H9 (cell line): Measurements from ENCODE around the gene RAB30. TPM values are rescaled to one million over a fixed set of nuclear protein-coding genes. Genes with fewer than 3 reads are reported as not detected.
A peak's percentile ranks its signal among the peaks of the same experiment; 100 is the strongest.

ENCODE experiments used
- DNase-seq: peaks from one replicate; pipeline ENCODE4 v3.0.0-alpha.2; 2017
- H2AFZ ChIP-seq: one replicate; pipeline ENCODE4 v1.6.1; 2013; ENCODE audit warnings: mild to moderate bottlenecking, low read length, control low read depth, moderate library complexity
- H2AK5ac ChIP-seq: 2 replicates; pipeline ENCODE4 v1.6.1; 2013; ENCODE audit warnings: low read length, control low read depth, mixed read lengths; ENCODE audit not compliant: insufficient read length
- H2BK120ac ChIP-seq: one replicate; pipeline ENCODE4 v1.6.1; 2013; ENCODE audit warnings: low read depth, mild to moderate bottlenecking, low read length, control low read depth, inconsistent platforms; ENCODE audit not compliant: poor library complexity, severe bottlenecking
- H2BK12ac ChIP-seq: 2 replicates; pipeline ENCODE4 v1.6.1; 2013; ENCODE audit warnings: low read length, control low read depth, mixed read lengths, low read depth; ENCODE audit not compliant: insufficient read length
- H2BK15ac ChIP-seq: 2 replicates; pipeline ENCODE4 v1.6.1; 2013; ENCODE audit warnings: low read depth, low read length, control low read depth
- H2BK20ac ChIP-seq: one replicate; pipeline ENCODE4 v1.6.1; 2013; ENCODE audit warnings: low read depth, mild to moderate bottlenecking, low read length, control low read depth, inconsistent platforms; ENCODE audit not compliant: poor library complexity, severe bottlenecking
- H2BK5ac ChIP-seq: 2 replicates; pipeline ENCODE4 v1.6.1; 2013; ENCODE audit warnings: low read length, control low read depth, mixed read lengths; ENCODE audit not compliant: insufficient read length
- H3K14ac ChIP-seq: 2 replicates; pipeline ENCODE4 v1.6.1; 2013; ENCODE audit warnings: low read length, control low read depth; ENCODE audit not compliant: insufficient read depth
- H3K18ac ChIP-seq: 2 replicates; pipeline ENCODE4 v1.6.1; 2013; ENCODE audit warnings: low read depth, mild to moderate bottlenecking, mixed read lengths, low read length, control low read depth; ENCODE audit not compliant: insufficient read length
- H3K23ac ChIP-seq: 2 replicates; pipeline ENCODE4 v1.6.1; 2013; ENCODE audit warnings: low read length, control low read depth, mixed read lengths, low read depth; ENCODE audit not compliant: insufficient read length
- H3K23me2 ChIP-seq: 2 replicates; pipeline ENCODE4 v1.6.1; 2013; ENCODE audit warnings: low read depth, mild to moderate bottlenecking, mixed read lengths, low read length, control low read depth; ENCODE audit not compliant: insufficient read length, poor library complexity, severe bottlenecking
- H3K27ac ChIP-seq: 2 replicates; pipeline ENCODE4 v1.5.1; 2013; ENCODE audit warnings: low read length, control low read depth, mixed read lengths, low read depth; ENCODE audit not compliant: insufficient read length
- H3K27me3 ChIP-seq: 2 replicates; pipeline ENCODE4 v1.6.1; 2013; ENCODE audit warnings: low read length, control low read depth, inconsistent platforms; ENCODE audit not compliant: insufficient read depth
- H3K4ac ChIP-seq: 2 replicates; pipeline ENCODE4 v1.6.1; 2013; ENCODE audit warnings: low read depth, mild to moderate bottlenecking, control low read depth, inconsistent platforms, low read length, moderate library complexity
- H3K4me1 ChIP-seq: 2 replicates; pipeline ENCODE4 v1.6.1; 2013; ENCODE audit warnings: low read length, control low read depth, inconsistent platforms; ENCODE audit not compliant: insufficient read depth
- H3K4me2 ChIP-seq: 2 replicates; pipeline ENCODE4 v1.6.1; 2013; ENCODE audit warnings: low read length, control low read depth, mixed read lengths; ENCODE audit not compliant: insufficient read length, insufficient read depth
- H3K56ac ChIP-seq: 2 replicates; pipeline ENCODE4 v1.6.1; 2013; ENCODE audit warnings: low read depth, mild to moderate bottlenecking, mixed read lengths, low read length, control low read depth; ENCODE audit not compliant: insufficient read length
- H3K79me1 ChIP-seq: 2 replicates; pipeline ENCODE4 v1.6.1; 2013; ENCODE audit warnings: low read depth, mild to moderate bottlenecking, moderate library complexity, low read length, control low read depth, inconsistent platforms; ENCODE audit not compliant: insufficient read depth, poor library complexity, severe bottlenecking
- H3K79me2 ChIP-seq: 2 replicates; pipeline ENCODE4 v1.6.1; 2013; ENCODE audit warnings: low read length, control low read depth, inconsistent platforms; ENCODE audit not compliant: insufficient read depth
- H3K9ac ChIP-seq: 2 replicates; pipeline ENCODE4 v1.6.1; 2013; ENCODE audit warnings: low read length, control low read depth, mixed read lengths; ENCODE audit not compliant: insufficient read length; ENCODE audit errors: extremely low read depth
- H3K9me3 ChIP-seq: one replicate; pipeline ENCODE4 v1.6.1; 2013; ENCODE audit warnings: low read depth, low read length, inconsistent platforms; ENCODE audit not compliant: control insufficient read depth
- H3T11ph ChIP-seq: one replicate; pipeline ENCODE4 v1.6.1; 2013; ENCODE audit warnings: mild to moderate bottlenecking, low read length, control low read depth, inconsistent platforms
- H4K20me1 ChIP-seq: one replicate; pipeline ENCODE4 v1.6.1; 2013; ENCODE audit not compliant: control insufficient read depth, insufficient read length, insufficient read depth
- H4K5ac ChIP-seq: 2 replicates; pipeline ENCODE4 v1.6.1; 2013; ENCODE audit warnings: low read depth, mild to moderate bottlenecking, mixed read lengths, low read length, control low read depth; ENCODE audit not compliant: insufficient read length
- H4K8ac ChIP-seq: replicated peaks from 2 replicates; pipeline ENCODE4 v1.6.1; 2013; ENCODE audit warnings: low read length, control low read depth, mixed read lengths, low read depth; ENCODE audit not compliant: insufficient read length
- H4K91ac ChIP-seq: 2 replicates; pipeline ENCODE4 v1.6.1; 2013; ENCODE audit warnings: low read depth, mild to moderate bottlenecking, moderate library complexity, mixed read lengths, low read length, control low read depth; ENCODE audit not compliant: insufficient read length
- H3K27ac Mint-ChIP-seq, 3 experiments: 2 replicates in 2 of 3; 3 replicates in 1 of 3; pipeline ENCODE4 v1.8.0; 2020 to 2021; ENCODE audit warnings: mixed read lengths in 3 of 3, mild to moderate bottlenecking in 1 of 3, moderate library complexity in 1 of 3
- H3K27me3 Mint-ChIP-seq: 2 replicates; pipeline ENCODE4 v1.8.0; 2021; ENCODE audit warnings: low read depth, mild to moderate bottlenecking, moderate library complexity, mixed read lengths
- H3K36me3 Mint-ChIP-seq, 3 experiments: 2 replicates in 2 of 3; 3 replicates in 1 of 3; pipeline ENCODE4 v1.8.0; 2020 to 2021; ENCODE audit warnings: low read depth in 3 of 3, mixed read lengths in 3 of 3; ENCODE audit not compliant: insufficient read depth in 1 of 3
- H3K4me1 Mint-ChIP-seq, 2 experiments: 2 replicates each; pipeline ENCODE4 v1.8.0; 2020; ENCODE audit warnings: mixed read lengths in 2 of 2
- H3K4me3 Mint-ChIP-seq, 2 experiments: 2 replicates in 1 of 2; 3 replicates in 1 of 2; pipeline ENCODE4 v1.8.0; 2020 to 2021; ENCODE audit warnings: mild to moderate bottlenecking in 2 of 2, mixed read lengths in 2 of 2, moderate library complexity in 1 of 2
- H3K9me3 Mint-ChIP-seq, 2 experiments: 2 replicates in 1 of 2; 3 replicates in 1 of 2; pipeline ENCODE4 v1.8.0; 2020; ENCODE audit warnings: mild to moderate bottlenecking in 2 of 2, mixed read lengths in 2 of 2, moderate library complexity in 1 of 2
- WGBS: extraction: QIAGEN DNeasy Blood & Tissue Kit; methylation state at CpG from one replicate; pipeline ENCODE4 v1.1.7; 2013; ENCODE audit warnings: missing lambda C conversion rate, low lambda C conversion rate, mixed read lengths; ENCODE audit not compliant: insufficient read length; ENCODE audit errors: extremely low coverage; 5-methylcytosine and 5-hydroxymethylcytosine counted together
- total RNA-seq: library from RNA; stranded (reverse); gene quantifications from 2 replicates; pipeline ENCODE4 v1.2.1, GENCODE V29; 2021
- TF ChIP-seq, protein P1 (sequence below): fragments of 200-600 bp; sonication (generic); conservative IDR thresholded peaks from 3 replicates; pipeline ENCODE4 v1.8.0; 2021; ENCODE audit warnings: antibody characterized with exemption, mild to moderate bottlenecking

RAB30 gene
- total RNA-seq, 1 experiment from 2014 or later: 4.8 TPM

GRCh38 chr11:83023410-83023809 lies 48.3 kb downstream of the RAB30 start:
- no peak overlapping the region for H4K5ac ChIP-seq
- H3K18ac ChIP-seq: no peak overlapping the region
- H3K4me2 ChIP-seq: no peak overlapping the region
- H3K9me3 ChIP-seq: no peaks in the 10 kb centered on the region
- no peak overlapping the region for H2BK5ac ChIP-seq
- no peak overlapping the region for H2BK20ac ChIP-seq
- no peak overlapping the region for H3K4ac ChIP-seq
- no peaks in the 10 kb centered on the region for H3K23me2 ChIP-seq
- no peaks in the 10 kb centered on the region for H4K20me1 ChIP-seq
- no peaks in the 10 kb centered on the region for H3K79me2 ChIP-seq
- H3K79me1 ChIP-seq: no peaks in the 10 kb centered on the region
- peaks cover 6% of the 10 kb centered on the region; the same call in 1 of the 2 replicates for H3K4me1 ChIP-seq
- no peak overlapping the region for H2BK15ac ChIP-seq
- DNase-seq: no peak
- no peak overlapping the region for H3K27ac ChIP-seq
- Mint-ChIP-seq H3K4me3 (no peak overlapping the region), H3K27me3 (no peaks in the 10 kb centered on the region), H3K36me3 (peaks cover 0 to 2% (median 0%) of the 10 kb centered on the region in 3 experiments; a peak in 1 of 7 replicates), H3K9me3 (no peaks in the 10 kb centered on the region; a peak in 1 of 5 replicates), H3K4me1 (peaks cover 26 to 31% of the 10 kb centered on the region in 2 experiments), H3K27ac (peak overlapping the region in 1 of 3 experiments; percentile 2; a peak in 3 of 7 replicates)
- no CpG with 5 or more reads among the region's 4 CpGs for WGBS
- TF ChIP-seq, protein P1, sequence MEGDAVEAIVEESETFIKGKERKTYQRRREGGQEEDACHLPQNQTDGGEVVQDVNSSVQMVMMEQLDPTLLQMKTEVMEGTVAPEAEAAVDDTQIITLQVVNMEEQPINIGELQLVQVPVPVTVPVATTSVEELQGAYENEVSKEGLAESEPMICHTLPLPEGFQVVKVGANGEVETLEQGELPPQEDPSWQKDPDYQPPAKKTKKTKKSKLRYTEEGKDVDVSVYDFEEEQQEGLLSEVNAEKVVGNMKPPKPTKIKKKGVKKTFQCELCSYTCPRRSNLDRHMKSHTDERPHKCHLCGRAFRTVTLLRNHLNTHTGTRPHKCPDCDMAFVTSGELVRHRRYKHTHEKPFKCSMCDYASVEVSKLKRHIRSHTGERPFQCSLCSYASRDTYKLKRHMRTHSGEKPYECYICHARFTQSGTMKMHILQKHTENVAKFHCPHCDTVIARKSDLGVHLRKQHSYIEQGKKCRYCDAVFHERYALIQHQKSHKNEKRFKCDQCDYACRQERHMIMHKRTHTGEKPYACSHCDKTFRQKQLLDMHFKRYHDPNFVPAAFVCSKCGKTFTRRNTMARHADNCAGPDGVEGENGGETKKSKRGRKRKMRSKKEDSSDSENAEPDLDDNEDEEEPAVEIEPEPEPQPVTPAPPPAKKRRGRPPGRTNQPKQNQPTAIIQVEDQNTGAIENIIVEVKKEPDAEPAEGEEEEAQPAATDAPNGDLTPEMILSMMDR: no peak
- no peak overlapping the region for H3T11ph ChIP-seq
- no peak overlapping the region for H3K56ac ChIP-seq
- no peak overlapping the region for H4K8ac ChIP-seq
- H2AK5ac ChIP-seq: no peak overlapping the region
- H3K14ac ChIP-seq: no peak overlapping the region; the same call in 1 of the 2 replicates
- no peak overlapping the region for H2BK120ac ChIP-seq
- no peak overlapping the region for H2AFZ ChIP-seq
- H3K23ac ChIP-seq: no peak overlapping the region
- no peak overlapping the region for H3K9ac ChIP-seq
- H2BK12ac ChIP-seq: no peak overlapping the region
- H4K91ac ChIP-seq: no peak overlapping the region
- H3K27me3 ChIP-seq: no peaks in the 10 kb centered on the region
